Measurements from ENCODE around the gene IDH2.

Gene IDH2

GRCh38 chr15:90062462-90062932 lies 39.8 kb downstream of the IDH2 start:
- DNase-seq, result peak; percentile 50

- DNase-seq, result peak; percentile 82
Observed at GRCh38 chr15:90062023-90062442, 40.2 kb downstream of the IDH2 start.

GRCh38 chr15:90060797-90061196 lies 41.5 kb downstream of the IDH2 start:
- no peak for DNase-seq

- DNase-seq, result no peak
Observed at GRCh38 chr15:90059208-90059985, 42.9 kb downstream of the IDH2 start.

- DNase-seq, result no peak
Observed at GRCh38 chr15:90058775-90059174, 43.5 kb downstream of the IDH2 start.

GRCh38 chr15:90058308-90058707 lies 44.0 kb downstream of the IDH2 start:
- DNase-seq, result no peak

GRCh38 chr15:90056529-90056928 lies 45.7 kb downstream of the IDH2 start:
- no peak for DNase-seq

- DNase-seq, result no peak
Observed at GRCh38 chr15:90055182-90055581, 47.1 kb downstream of the IDH2 start.

GRCh38 chr15:90054618-90055097 lies 47.6 kb downstream of the IDH2 start:
- no peak for DNase-seq

- DNase-seq, result no peak
Observed at GRCh38 chr15:90053685-90054466, 48.4 kb downstream of the IDH2 start.

GRCh38 chr15:90051874-90052273 lies 50.4 kb downstream of the IDH2 start:
- DNase-seq, result no peak

- DNase-seq, result no peak
Observed at GRCh38 chr15:90049666-90050604, 52.3 kb downstream of the IDH2 start.

- DNase-seq, result no peak
Observed at GRCh38 chr15:90049030-90049429, 53.2 kb downstream of the IDH2 start.

GRCh38 chr15:90047956-90048575 lies 54.2 kb downstream of the IDH2 start:
- no peak for DNase-seq

- DNase-seq, result no peak
Observed at GRCh38 chr15:90046911-90047392, 55.3 kb downstream of the IDH2 start.

GRCh38 chr15:90046289-90046688 lies 56.0 kb downstream of the IDH2 start:
- no peak for DNase-seq

- no peak for DNase-seq
Observed at GRCh38 chr15:90044916-90045371, 57.3 kb downstream of the IDH2 start.

GRCh38 chr15:90044191-90044590 lies 58.1 kb downstream of the IDH2 start:
- no peak for DNase-seq

- DNase-seq, result peak; percentile 46
Observed at GRCh38 chr15:90043530-90044010, 58.7 kb downstream of the IDH2 start.

- peak; percentile 40 for DNase-seq
Observed at GRCh38 chr15:90042766-90043529, 59.3 kb downstream of the IDH2 start.

GRCh38 chr15:90042356-90042755 lies 59.9 kb downstream of the IDH2 start:
- no peak for DNase-seq
